IMR-90 (cell line): Measurements from ENCODE around the gene OSMR. TPM values are rescaled to one million over a fixed set of nuclear protein-coding genes. Genes with fewer than 3 reads are reported as not detected.

Experiments used
- ATAC-seq: fragments of 200-7000 bp; cut with Tn5 transposase; 2 replicates; pipeline ENCODE4 v1.9.1; 2020; ENCODE audit warnings: low read depth, mild to moderate bottlenecking, moderate library complexity
- BruUV-seq: library from RNA; stranded (reverse); fragments of 400-500 nt; replicated peaks from 2 replicates; lab custom pipeline; 2021; lab: Mats Ljungman, UMichigan
- CTCF ChIA-PET: fragments of 300-600 bp; formaldehyde crosslinking; extraction: SDS; loops from one replicate; lab custom pipeline; 2021; ENCODE audit warnings: antibody characterized with exemption; lab: Yijun Ruan, JAX
- POLR2A ChIA-PET: fragments of 300-600 bp; sonication (Branson Sonifier 250); formaldehyde crosslinking; loops from one replicate; lab custom pipeline; 2022; ENCODE audit warnings: antibody characterized with exemption; ENCODE audit not compliant: unreplicated experiment; lab: Charles Lee
- DNase-seq: peaks from one replicate; pipeline ENCODE4 v3.0.0; 2013
- H2AFZ ChIP-seq: replicated peaks from 2 replicates; pipeline ENCODE3; 2013; ENCODE audit warnings: low read length, mild to moderate bottlenecking; ENCODE audit not compliant: poor library complexity
- H2AK5ac ChIP-seq: 2 replicates; pipeline ENCODE4 v1.6.1; 2013; ENCODE audit warnings: low read depth, low read length, inconsistent platforms
- H2AK9ac ChIP-seq: replicated peaks from 2 replicates; pipeline ENCODE3; 2013; ENCODE audit warnings: mild to moderate bottlenecking, low read depth, low read length, moderate library complexity; ENCODE audit not compliant: poor library complexity
- H2BK120ac ChIP-seq: 2 replicates; pipeline ENCODE4 v1.6.1; 2013; ENCODE audit warnings: low read depth, low read length, inconsistent platforms
- H2BK15ac ChIP-seq: 3 replicates; pipeline ENCODE4 v1.6.1; 2013; ENCODE audit warnings: low read depth, low read length, inconsistent platforms
- H2BK20ac ChIP-seq: 2 replicates; pipeline ENCODE4 v1.6.1; 2013; ENCODE audit warnings: low read depth, mild to moderate bottlenecking, inconsistent platforms, low read length, moderate library complexity
- H2BK5ac ChIP-seq: 2 replicates; pipeline ENCODE4 v1.6.1; 2013; ENCODE audit warnings: mild to moderate bottlenecking, low read depth, low read length, inconsistent platforms; ENCODE audit not compliant: poor library complexity, severe bottlenecking
- H3K14ac ChIP-seq: replicated peaks from 2 replicates; pipeline ENCODE4 v1.6.1; 2013; ENCODE audit warnings: low read depth, low read length, inconsistent platforms
- H3K18ac ChIP-seq: 2 replicates; pipeline ENCODE4 v1.6.1; 2013; ENCODE audit warnings: low read depth, low read length, control low read depth
- H3K23ac ChIP-seq: 2 replicates; pipeline ENCODE4 v1.6.1; 2013; ENCODE audit warnings: low read depth, low read length, inconsistent platforms
- H3K27ac ChIP-seq: 2 replicates; pipeline ENCODE4 v1.5.1; 2013; ENCODE audit warnings: mild to moderate bottlenecking, control low read depth, low read length; ENCODE audit not compliant: insufficient read depth
- H3K27me3 ChIP-seq: 2 replicates; pipeline ENCODE4 v1.6.1; 2013; ENCODE audit warnings: low read length; ENCODE audit not compliant: control insufficient read depth, insufficient read depth
- H3K36me3 ChIP-seq: 2 replicates; pipeline ENCODE4 v1.6.1; 2013; ENCODE audit warnings: low read length, mixed read lengths; ENCODE audit not compliant: control insufficient read depth, insufficient read depth
- H3K4ac ChIP-seq: 2 replicates; pipeline ENCODE4 v1.6.1; 2013; ENCODE audit warnings: low read depth, low read length, inconsistent platforms
- H3K4me1 ChIP-seq: 2 replicates; pipeline ENCODE4 v1.6.1; 2013; ENCODE audit warnings: low read length, mixed read lengths; ENCODE audit not compliant: control insufficient read depth, insufficient read depth
- H3K4me2 ChIP-seq: 2 replicates; pipeline ENCODE4 v1.6.1; 2013; ENCODE audit warnings: low read depth, mild to moderate bottlenecking, control low read depth, low read length, moderate library complexity
- H3K4me3 ChIP-seq: 2 replicates; pipeline ENCODE4 v1.5.1; 2013; ENCODE audit warnings: low read depth, mild to moderate bottlenecking, control low read depth, low read length, moderate library complexity; ENCODE audit not compliant: insufficient read depth
- H3K56ac ChIP-seq: 2 replicates; pipeline ENCODE4 v1.6.1; 2013; ENCODE audit warnings: low read length, inconsistent platforms; ENCODE audit not compliant: insufficient read depth; ENCODE audit errors: extremely low read depth
- H3K79me1 ChIP-seq, 2 experiments: 2 replicates each; pipeline ENCODE4 v1.6.1; 2013; ENCODE audit warnings: low read length in 2 of 2, inconsistent platforms in 1 of 2, low read depth in 1 of 2
- H3K9ac ChIP-seq: 2 replicates; pipeline ENCODE4 v1.6.1; 2013; ENCODE audit warnings: low read depth, low read length, control low read depth
- H3K9me1 ChIP-seq: 2 replicates; pipeline ENCODE4 v1.6.1; 2013; ENCODE audit warnings: low read length, inconsistent platforms; ENCODE audit not compliant: insufficient read depth
- H3K9me3 ChIP-seq: 2 replicates; pipeline ENCODE4 v1.6.1; 2013; ENCODE audit warnings: low read length; ENCODE audit not compliant: control insufficient read depth, insufficient read depth
- H4K20me1 ChIP-seq: 2 replicates; pipeline ENCODE4 v1.6.1; 2013; ENCODE audit warnings: low read length, inconsistent platforms; ENCODE audit not compliant: insufficient read depth
- H4K5ac ChIP-seq: 2 replicates; pipeline ENCODE4 v1.6.1; 2013; ENCODE audit warnings: mild to moderate bottlenecking, low read depth, low read length, control low read depth
- H4K8ac ChIP-seq, 2 experiments: 2 replicates each; pipeline ENCODE4 v1.6.1; 2013; ENCODE audit warnings: low read depth in 2 of 2, low read length in 2 of 2, control low read depth in 1 of 2, inconsistent platforms in 1 of 2
- H4K91ac ChIP-seq: 2 replicates; pipeline ENCODE4 v1.6.1; 2013; ENCODE audit warnings: low read depth, low read length, inconsistent platforms; ENCODE audit not compliant: insufficient read depth
- BHLHE40 ChIP-seq: fragments of 150-350 bp; IDR thresholded peaks from 2 replicates; pipeline ENCODE4 v1.6.1; 2016; ENCODE audit warnings: mild to moderate bottlenecking, low read depth, low read length
- CHD1 ChIP-seq: IDR thresholded peaks from 2 replicates; pipeline ENCODE4 v1.6.1; 2012; ENCODE audit warnings: low read depth, low read length, improper control_type of control experiment
- MAZ ChIP-seq: IDR thresholded peaks from 2 replicates; pipeline ENCODE4 v1.6.1; 2012; ENCODE audit warnings: low read depth, mild to moderate bottlenecking, low read length, improper control_type of control experiment, moderate library complexity, borderline replicate concordance
- NFE2L2 ChIP-seq: fragments of 150-350 bp; IDR thresholded peaks from 2 replicates; pipeline ENCODE4 v1.6.1; 2016; ENCODE audit warnings: low read depth, mild to moderate bottlenecking, low read length
- RAD21 ChIP-seq: IDR thresholded peaks from 2 replicates; pipeline ENCODE4 v1.6.1; 2012; ENCODE audit warnings: low read length, improper control_type of control experiment
- WGBS, 2 experiments: methylation state at CpG; one replicate each; pipeline versions ENCODE4 v1.1.5 to v1.1.7; 2013; ENCODE audit warnings: missing lambda C conversion rate in 2 of 2; ENCODE audit not compliant: insufficient read length in 1 of 2; ENCODE audit errors: extremely low coverage in 2 of 2; 5-methylcytosine and 5-hydroxymethylcytosine counted together
- dilution Hi-C: fragments of 300-500 bp; cut with HindIII; formaldehyde crosslinking; loops from one replicate; pipeline ENCODE4 v1.14.3; 2018; ENCODE audit warnings: low sequenced_read_pairs; ENCODE audit not compliant: unreplicated experiment
- in situ Hi-C: fragments of 300-500 bp; cut with MboI; formaldehyde crosslinking; loops from 3 replicates; pipeline ENCODE4 v1.14.3; 2019; ENCODE audit warnings: low sequenced_read_pairs, inconsistent platforms, mixed read lengths
- intact Hi-C: fragments of 100-400 bp; cut with micrococcal nuclease; formaldehyde crosslinking; loops from 2 replicates; pipeline ENCODE4 v1.10.0; 2022
- polyA plus RNA-seq, 3 experiments: library from polyadenylated mRNA; depleted of rRNA; stranded (reverse); fragments of >200 nt; gene quantifications; 2 replicates each; pipeline ENCODE4 v1.2.3, GENCODE V29; 2012; ENCODE audit warnings: low replicate concordance in 1 of 3
- total RNA-seq: library from RNA; depleted of rRNA; stranded (reverse); fragments of >200 nt; gene quantifications from 2 replicates; pipeline ENCODE4 v1.2.3, GENCODE V29; 2012
- TF ChIP-seq, protein P1 (sequence below): fragments of 150-350 bp; IDR thresholded peaks from 2 replicates; pipeline ENCODE4 v1.6.1; 2017; ENCODE audit warnings: mild to moderate bottlenecking, antibody characterized with exemption, low read length, low read depth

OSMR gene
- total and polyA plus RNA-seq, 2 of the 4 experiments (the other 2 are of a cell fraction), result 41.6 to 48.7 TPM

DNA sequence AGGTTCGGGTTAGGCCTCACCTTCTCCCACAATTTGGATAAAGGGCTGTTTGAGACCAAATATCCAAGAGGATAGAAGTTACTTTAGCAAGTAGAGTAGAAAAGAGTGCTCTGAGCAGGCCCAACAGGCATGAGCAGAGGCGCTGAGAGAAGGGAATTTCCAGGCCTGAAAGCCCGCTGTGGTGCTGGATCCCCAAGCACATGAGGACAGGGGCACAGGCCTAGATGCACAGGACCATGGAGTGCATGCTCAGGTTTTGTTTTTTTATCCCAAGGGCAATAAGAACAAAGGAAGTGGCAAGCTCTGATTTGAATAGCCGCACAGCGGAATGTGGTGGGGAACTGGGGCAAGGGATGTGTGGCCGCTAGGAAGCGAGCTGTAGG lies 33.3 kb downstream of the OSMR start:
- H3K9ac ChIP-seq, result no peak overlapping the region

More for the DNA sequence above, 33.3 kb downstream of the OSMR start:
- ChIA-PET POLR2A (no interaction called here), CTCF (no interaction called here)
- H2BK5ac ChIP-seq, result no peak overlapping the region
- no peak for ATAC-seq
- no peak overlapping the region for H2BK20ac ChIP-seq
- no peak overlapping the region for H3K4ac ChIP-seq
- no peak overlapping the region for H2AK5ac ChIP-seq
- H4K5ac ChIP-seq, result no peak overlapping the region
- no peak overlapping the region for H4K8ac ChIP-seq
- peaks cover 6% of the 10 kb centered on the region for H3K4me1 ChIP-seq
- peaks cover 38 to 79% of the 10 kb centered on the region in 2 experiments for H3K79me1 ChIP-seq
- no peak for DNase-seq
- no peak overlapping the region for H3K4me3 ChIP-seq
- intact Hi-C loops, result no loop called here
- WGBS, 2 experiments, result 96% methylated on average over 4 of the region's 7 CpGs; no CpG with 5 or more reads in 1 of the 2 experiments
- no peak overlapping the region for H3K23ac ChIP-seq
- H4K20me1 ChIP-seq, result peaks cover 15% of the 10 kb centered on the region
- no peaks in the 10 kb centered on the region for H3K27me3 ChIP-seq
- no peak overlapping the region for H2BK15ac ChIP-seq
- H3K14ac ChIP-seq, result no peak overlapping the region
- dilution Hi-C loops, result no loop called here
- H3K56ac ChIP-seq, result no peak overlapping the region
- H2AFZ ChIP-seq, result no peak overlapping the region
- no peak overlapping the region for H2BK120ac ChIP-seq
- peaks cover 30% of the 10 kb centered on the region for H3K9me1 ChIP-seq
- H4K91ac ChIP-seq, result no peak overlapping the region
- TF ChIP-seq, protein P1, sequence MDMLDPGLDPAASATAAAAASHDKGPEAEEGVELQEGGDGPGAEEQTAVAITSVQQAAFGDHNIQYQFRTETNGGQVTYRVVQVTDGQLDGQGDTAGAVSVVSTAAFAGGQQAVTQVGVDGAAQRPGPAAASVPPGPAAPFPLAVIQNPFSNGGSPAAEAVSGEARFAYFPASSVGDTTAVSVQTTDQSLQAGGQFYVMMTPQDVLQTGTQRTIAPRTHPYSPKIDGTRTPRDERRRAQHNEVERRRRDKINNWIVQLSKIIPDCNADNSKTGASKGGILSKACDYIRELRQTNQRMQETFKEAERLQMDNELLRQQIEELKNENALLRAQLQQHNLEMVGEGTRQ, result no peak
- TF ChIP-seq MAZ (no peak), RAD21 (no peak), BHLHE40 (no peak), CHD1 (no peak), NFE2L2 (no peak)
- BruUV-seq, result no TSS peak
- no peak overlapping the region for H3K27ac ChIP-seq
- in situ Hi-C loops, result no loop called here
- no peak overlapping the region for H3K18ac ChIP-seq
- H3K9me3 ChIP-seq, result no peaks in the 10 kb centered on the region
- no peak overlapping the region for H2AK9ac ChIP-seq
- H3K4me2 ChIP-seq, result no peak overlapping the region
- H3K36me3 ChIP-seq, result peaks cover 58% of the 10 kb centered on the region
